HG03045 (cell line): ENCODE measurements around the gene COX8A.

ENCODE experiments used
- ATAC-seq: cut with Tn5 transposase; IDR thresholded peaks from one replicate; pipeline ENCODE4 v1.9.1; 2021; ENCODE audit warnings: mild to moderate bottlenecking, moderate library complexity; ENCODE audit not compliant: unreplicated experiment

Gene COX8A

DNA sequence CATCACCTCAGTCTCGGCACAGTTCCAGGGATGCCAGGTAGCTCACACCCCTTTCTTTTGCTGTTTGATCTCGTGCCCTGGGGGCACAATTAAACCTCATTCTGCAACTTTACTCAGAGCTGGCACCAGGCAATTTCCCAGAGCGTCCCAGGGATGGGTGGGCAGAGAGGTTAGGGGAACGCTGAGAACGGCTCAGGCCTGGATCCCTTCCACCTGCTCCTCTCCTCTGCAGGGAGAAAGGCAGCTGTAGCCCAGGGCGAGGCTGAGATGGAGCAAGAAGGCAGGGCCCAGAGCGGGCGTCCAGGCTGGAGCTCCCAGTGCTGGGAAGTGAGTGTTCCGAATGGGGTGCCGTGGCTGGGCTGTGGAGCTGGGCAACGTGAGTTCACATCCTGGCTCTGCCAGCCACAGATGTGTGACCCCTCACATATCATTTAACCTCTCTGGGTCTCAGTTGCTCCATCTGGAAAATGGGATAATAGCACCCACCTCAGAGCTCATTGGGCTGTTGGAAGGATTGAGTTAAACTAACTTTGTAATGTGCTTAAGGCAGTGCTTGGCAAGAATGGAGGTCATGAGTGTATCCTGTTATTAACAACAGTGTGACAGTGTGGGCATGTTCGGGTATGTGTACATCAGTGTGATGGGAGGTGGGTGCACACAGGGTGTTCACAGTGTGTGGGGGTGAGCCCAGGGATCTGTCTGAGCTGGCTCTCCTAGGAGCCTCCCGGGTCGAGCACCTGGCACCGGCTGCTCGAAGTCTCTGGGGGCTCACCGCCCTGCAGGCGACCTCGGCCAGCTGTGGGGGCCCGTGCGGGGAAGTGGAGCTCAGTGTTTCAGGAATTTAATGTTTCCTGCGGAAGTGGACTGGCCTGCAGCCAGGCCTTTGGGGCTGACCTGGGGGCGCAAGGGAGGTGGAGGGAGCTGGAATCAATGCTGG, 27.3 kb downstream of the COX8A start:
- no peak for ATAC-seq

DNA sequence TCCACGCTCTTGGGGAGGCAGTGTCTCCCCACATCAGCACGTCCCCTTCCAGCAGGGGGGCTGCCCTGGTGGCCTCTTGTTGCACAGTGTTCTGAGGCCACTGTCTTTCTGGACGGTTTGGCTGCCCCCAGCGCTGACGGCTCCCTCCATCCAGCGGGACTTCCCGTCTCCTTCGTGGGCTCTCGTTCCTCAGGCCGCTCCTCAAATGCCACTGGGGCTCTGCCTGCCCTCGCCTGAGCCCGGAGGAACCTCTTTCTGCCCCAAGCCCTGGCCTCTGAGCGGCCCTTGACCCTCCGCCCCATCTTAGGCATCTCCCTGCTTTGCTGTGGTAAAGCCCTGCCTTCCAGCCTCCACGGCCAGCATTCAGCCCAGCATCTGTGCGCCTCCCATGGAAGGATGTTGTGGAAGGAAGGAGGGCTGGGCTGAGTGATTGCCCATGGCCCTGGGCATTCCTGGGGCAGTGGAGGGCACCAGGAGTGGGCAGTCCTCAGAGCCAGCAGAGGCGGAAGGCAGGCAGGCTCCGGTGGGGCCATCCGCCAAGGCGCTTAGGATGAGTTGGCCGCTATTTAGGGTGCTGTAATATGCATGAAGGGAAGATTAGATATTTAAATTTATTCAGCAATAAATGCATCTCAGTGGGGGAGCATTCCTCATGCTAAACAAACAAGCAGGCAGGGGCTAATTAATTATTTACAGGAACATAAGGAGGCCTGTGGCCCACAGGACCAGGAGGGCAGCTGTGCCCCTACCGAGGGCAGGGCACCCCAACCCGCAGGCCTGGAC, 29.6 kb downstream of the COX8A start:
- no peak for ATAC-seq

DNA sequence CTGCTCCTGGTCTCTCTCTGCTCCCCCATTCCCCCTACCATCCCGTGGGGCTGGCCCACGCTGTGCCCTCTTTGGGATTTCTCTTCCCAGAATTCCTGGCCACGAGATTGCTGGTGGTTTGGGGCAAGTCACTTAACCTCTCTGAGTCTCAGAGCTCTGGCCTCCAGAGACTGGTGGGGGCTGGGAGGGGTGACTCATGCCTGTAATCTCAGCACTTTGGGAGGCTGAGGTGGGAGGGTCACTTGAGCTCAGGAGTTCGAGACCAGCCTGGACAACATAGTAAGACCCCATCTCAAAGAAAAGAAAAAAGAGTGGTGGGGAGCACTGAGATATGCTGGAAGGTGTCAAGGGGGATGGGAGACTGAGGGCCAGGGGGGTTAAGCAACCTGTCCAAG, 30.2 kb downstream of the COX8A start:
- no peak for ATAC-seq

DNA sequence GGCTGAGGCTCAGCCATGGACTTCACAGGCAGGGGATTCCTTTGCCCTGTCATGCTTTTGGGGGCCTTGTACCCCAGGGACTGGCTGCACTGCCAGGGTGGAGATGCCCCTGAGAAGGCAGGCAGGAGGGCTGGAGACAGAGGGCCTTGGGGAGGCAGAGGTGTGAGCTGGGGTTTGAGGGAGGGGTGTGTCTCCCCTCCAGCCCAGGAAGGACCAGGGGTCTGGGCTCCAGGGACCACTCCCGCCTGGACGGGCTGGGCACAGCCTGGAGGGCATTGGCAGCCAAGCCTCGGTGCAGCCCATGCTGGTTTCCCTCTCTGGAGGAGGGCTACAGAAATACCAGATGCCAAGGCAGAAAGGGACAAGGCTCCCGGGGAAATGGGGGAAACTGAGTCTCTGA, 31.3 kb downstream of the COX8A start:
- ATAC-seq = no peak

DNA sequence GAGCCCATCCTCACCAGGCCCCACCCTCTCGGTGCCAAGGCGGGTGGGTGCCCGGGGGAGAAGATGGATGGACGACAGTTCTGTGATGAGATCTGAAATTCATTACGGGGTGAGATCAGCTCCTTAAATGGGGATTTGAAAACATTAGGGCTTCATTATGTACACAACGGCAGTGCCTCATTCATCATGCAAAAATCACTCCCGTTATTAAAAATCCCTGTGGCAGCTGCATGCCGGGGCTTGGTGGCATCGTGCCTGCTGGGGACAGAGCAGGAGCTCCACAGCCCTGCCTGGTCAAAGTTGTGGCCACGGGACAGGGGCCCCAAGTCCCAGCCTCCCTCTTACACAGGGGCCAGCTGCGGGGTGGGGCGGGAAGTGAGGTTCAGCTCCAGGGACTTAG, 32.0 kb downstream of the COX8A start:
- no peak for ATAC-seq

DNA sequence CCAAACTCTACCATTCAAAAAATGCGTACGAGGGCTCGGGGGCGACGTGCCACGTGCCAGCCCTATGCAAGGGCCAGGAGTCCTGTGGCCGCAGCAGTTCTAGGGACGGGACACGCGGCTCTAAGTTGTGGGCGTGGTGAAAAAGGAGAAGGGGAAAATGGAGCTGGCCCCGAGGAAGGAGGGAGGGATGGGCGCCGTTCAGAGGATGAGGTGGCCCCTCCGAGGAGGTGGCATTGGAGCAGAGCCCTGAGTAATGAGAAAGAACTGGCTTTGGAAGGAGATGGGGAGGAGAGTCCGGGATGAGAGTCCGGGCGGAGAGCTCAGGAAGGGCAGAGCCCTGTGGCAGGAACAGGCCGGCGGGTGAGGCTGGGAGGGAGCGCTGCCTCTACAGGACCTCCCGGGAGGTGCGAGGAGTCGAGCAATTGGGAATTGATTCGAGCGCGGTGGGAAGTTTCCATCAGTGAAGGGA, 32.8 kb downstream of the COX8A start:
- no peak for ATAC-seq

DNA sequence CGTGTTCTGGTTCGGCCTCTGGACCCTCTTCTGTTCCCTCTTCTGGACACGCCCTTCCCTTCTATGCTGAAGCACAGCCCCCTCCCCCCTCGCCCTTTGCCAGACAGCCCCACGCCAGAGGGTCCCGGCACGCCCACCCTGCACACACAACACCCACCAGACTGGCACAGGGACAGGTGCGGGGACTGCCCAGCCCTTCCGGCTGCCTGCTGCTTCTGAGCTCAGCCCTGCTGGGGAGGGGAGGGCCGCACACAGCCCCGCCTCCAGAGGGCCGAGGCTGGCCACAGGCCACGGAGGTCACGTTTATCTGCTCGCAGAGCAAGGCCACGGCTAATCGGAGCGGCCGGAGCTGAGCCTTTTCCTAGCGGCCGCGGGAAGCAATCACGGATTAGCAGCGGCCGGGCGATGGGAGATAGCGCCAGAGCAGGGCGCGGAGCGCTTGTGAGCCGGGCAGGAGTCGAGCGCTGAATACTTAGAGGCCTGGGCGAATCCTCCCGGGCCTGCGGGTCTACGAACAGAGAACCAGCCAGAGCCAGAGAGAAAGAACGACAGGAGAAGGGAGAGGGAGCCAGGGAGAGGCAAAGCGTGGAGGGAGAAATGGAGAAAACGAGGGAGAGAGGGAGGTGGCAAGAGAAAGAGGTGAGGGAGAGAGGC, 33.3 kb downstream of the COX8A start:
- no peak for ATAC-seq

DNA sequence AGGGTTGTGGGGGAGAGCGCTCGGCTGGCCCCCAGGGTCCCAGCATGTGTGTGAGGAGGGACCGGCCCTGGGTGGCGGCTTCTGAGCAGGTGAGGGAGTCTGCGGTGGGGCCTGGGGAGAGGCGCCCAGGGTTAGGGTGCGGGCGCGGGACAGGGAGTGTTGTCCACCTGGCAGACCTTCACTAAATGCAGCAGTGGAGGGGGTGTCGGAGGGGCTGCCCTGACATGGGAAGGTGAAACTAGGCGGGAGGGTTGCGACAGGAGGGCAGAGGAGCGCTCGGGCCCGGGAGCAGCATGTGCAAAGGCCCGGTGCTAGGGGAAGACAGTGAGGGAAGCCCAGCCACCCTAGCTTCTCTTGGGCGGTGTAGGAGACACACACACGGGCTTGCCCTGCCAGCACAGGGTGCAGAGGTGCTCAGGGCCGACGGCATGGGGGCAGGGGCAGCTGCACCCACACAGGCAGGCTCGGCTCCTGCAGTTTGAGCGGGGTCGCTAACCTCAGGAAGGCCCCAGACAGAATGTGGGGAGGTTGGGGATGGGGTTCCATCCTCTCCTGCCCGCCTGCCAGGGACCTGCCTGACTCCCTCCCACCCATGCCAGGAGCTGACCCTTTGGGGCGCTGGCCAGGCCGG, 34.0 kb downstream of the COX8A start:
- ATAC-seq = no peak

DNA sequence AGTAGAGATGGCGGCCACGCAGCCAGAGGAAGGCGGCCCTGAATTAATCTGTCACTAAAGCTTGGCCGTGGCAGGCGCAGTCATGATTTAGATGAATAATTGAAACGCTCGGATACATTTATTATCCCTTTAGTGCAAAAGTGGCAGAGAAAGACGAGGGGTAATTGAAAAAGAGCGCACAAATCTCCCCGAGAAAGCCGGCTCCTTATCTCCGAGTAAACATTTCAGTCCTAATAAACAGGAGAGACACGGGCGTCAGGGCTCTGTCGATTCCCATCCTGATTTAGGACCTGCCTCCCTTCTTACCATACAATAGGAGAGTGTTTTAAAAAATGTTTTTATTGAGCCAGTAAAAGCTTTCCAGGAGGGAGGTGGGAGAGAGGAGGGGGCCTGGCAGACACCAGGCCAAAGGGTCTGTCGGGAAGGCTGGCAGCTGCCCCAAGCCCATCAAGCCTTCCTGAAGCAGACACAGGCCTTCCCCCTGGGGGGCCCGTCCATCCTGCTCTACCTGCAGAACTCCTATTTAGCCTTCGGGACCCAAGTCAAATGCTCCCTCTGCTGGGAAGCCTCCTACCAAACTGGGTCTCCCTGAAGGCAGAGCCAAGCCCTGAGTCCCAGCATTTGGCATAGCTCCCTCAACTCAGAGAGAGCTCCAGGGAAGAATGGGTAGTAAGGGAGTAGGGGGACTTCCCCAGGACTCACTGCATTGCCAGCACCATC, 34.7 kb downstream of the COX8A start:
- no peak for ATAC-seq

DNA sequence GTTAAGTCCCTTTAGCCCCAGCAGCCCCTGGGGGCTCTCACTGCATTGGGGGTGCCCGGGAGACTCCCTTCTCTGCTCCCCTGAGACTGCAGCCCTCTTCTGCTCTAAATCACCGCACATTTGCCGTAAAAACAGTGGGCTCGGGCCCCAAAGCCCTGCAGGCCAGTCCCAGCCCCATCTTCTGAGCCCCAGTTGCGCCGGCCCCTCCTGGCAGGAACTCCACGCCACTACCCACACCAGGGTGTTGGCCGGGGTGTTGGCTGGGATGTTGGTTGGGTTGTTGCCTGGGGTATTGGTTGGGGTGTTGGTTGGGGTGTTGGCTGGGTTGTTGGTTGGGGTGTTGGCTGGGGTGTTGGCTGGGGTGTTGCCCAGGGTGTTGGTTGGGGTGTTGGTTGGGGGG, 35.3 kb downstream of the COX8A start:
- no peak for ATAC-seq

DNA sequence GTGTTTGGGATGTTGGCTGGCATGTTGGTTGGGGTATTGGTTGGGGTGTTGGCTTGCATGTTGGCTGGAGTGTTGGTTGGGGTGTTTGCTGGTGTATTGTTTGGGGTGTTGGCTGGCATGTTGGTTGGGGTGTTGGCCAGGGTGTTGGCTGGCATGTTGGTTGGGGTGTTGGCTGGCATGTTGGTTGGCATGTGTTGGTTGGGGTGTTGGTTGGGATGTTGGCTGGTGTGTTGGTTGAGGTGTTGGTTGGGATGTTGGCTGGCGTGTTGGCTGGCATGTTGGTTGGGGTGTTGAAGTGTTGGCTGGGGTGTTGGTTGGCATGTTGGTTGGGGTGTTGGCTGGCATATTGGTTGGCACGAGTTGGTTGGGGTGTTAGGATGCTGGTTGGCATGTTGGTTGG, 36.4 kb downstream of the COX8A start:
- ATAC-seq = no peak

DNA sequence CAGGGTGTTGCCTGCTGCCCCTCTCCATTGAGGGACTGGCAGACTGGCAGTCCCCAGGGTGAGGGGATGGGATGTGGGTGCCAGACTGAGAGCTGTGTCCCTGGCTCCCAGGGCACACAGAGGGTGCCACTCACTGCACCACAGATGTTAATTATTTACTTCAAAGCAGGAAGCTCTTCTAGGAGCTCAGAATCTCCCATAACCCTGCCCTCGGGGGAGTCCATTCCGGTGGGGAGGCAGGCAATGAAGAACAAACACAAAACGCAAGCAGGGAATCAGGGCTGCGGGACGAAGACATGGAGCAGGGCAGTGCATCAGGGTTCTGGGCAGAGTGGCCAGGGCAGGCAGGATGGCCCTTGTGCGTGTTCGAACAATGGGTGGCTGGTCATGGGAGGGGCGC, 37.0 kb downstream of the COX8A start:
- ATAC-seq = no peak

DNA sequence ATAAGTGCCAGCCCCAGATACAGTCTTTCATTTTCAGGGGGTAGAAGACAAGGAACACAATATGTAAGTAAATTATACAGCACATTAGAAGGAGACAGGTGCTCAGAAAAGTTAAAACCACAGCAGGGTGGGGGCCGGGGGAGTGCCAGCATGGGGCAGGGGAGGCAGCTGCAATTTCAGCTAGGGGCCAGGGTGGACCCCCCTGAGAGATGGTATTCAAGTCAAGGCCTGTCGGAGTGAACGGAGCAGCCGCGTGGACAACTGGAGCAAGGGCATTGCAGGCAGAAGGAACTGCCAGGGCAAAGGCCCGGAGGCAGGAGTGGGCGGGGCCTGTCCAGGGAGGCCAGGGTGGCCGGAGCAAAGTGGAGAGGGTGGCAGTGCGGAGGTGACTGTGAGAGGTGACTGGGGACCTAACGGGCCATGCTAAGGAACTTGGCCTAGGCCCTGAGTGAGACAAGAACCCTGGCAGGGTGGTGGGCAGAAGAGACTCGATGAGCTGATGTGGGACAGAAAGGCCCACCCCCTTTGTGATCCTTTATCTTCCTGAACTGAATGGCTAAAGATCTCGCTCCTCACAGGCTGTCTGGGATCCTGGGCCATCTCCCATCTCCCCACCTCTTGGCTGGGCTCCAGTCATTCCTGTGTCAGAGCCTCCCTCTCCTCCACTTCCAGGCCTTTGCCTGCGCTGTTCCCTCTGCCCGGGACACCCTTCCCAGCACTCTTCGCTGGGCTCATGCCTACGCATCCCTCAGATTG, 38.9 kb downstream of the COX8A start:
- no peak for ATAC-seq

DNA sequence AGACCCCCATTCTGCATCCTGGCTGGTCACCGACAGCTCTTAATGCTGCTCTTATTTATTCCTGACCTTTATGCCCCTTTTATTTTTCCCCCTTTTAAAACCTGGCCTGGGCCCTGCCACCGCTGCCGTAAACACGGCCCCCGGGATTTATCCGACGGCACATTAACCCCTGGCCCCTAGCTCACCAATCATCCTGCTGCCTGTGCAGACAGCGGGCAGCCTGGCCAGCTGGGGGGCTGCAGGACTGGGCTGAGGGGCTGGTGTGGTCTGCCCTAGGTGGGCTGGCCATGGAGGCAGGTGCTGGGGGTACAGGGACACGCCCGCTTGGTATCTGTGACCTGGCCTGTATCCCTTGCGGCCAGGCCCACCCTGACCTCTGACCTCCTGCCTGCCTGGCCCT, 39.9 kb downstream of the COX8A start:
- ATAC-seq = no peak

DNA sequence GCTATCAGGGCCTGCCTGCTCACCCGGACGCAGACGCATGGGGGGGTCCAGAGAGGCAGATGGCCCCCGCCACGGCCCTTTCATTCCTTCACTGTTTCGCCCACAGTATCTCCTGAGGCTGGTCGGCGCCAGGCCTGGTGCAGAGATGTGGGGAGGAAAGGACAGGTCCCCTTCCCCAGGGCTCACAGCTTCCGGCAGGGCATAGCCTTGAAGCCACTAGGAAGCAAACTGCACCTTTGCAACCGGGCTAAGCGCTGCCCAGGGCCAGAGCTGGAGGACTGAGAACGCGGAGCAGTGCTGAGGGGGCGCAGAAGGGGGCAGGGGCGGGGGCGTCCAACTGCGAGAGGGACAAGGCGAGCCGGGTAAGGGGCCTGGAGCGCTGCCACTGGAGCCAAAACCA, 41.1 kb downstream of the COX8A start:
- ATAC-seq = no peak

DNA sequence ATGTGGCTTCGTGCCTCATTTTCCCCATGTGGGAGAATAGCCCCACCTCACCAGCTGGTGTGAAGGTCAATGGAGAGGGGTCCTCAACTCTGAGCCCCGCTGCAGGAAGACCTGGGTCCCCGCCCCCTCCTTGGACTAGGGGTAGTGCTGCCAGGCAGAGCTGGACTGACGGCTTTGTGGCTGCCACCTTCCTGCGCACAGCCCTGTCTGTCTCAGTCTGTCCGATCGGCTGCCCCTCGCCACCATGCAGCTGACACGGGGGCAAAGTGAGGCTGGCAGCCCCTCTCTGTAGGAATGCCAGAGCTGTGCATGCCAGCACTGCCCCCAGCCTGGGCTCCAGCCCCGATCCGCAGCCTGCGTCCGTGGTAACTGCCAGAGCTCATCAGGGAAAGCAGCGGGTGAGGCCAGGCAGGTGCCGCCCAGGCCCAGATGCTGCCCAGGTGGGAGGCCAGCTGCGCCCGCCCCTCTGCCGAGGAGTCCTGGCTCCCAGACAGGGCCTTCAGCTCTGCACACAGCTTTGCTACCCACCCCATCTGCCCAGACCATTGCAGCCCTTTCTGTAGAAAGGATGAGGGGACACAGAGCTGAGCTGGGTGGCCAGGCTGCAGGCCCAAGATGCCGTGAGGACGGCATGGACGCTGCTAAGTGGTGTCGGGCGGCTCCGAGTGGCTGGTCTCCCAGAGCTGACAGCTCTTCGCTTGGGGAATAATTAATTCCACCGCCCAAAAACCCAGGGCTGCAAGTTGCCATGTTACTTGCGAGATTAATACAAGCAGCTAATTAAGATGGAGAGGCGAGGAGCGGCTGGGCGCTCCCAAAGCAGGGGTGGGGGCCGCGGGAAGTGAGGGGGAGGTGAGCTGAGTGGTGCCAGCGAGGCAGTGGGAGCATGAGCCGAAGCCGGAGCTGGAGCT, 41.8 kb downstream of the COX8A start:
- ATAC-seq = no peak

DNA sequence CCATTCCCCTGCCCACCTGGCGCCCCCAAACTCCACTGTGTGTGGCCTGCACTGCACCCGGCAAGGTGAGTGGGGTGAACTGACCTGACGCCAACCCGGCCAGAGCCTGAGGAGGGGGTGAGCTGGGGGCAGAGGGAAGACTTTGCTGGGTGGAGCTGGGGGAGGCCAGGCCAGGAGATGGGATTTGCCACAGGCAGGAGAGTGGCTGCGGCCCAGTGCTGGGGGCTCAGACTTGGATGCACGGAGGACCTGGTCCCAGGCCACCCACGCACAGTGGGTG, 43.5 kb downstream of the COX8A start:
- ATAC-seq = no peak

DNA sequence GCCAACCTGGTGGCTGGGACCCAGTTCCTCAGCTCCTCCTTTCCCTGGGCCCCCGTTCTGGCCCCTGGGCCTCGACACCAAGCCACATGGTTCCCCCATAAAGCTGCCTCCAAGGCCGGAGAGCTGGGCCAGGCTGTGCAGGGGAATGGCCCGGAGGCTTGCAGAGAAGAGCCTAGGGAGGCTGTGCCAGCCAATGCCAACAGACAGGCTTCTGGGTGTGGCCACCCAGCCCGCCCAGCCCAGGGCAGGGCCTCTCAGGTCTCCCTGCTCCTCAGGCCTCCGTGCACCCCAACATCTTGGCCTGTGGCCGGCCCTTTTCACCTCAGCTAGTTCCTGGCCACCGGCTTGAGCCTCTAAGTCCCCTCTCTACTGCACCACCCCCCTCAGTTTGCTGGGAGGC, 43.9 kb downstream of the COX8A start:
- no peak for ATAC-seq
